KMS-11 (cell line): ENCODE measurements around the gene COL12A1.

Source experiments
- H2AFZ ChIP-seq: fragments of 200-600 bp; sonication (generic); 2 replicates; pipeline ENCODE4 v1.6.1; 2016; ENCODE audit warnings: antibody characterized with exemption, mixed run types, low read depth
- H3K27ac ChIP-seq: fragments of 200-600 bp; sonication (generic); 2 replicates; pipeline ENCODE4 v1.6.1; 2016; ENCODE audit warnings: mild to moderate bottlenecking, mixed run types
- H3K27me3 ChIP-seq: fragments of 200-600 bp; sonication (generic); 2 replicates; pipeline ENCODE4 v1.6.1; 2017; ENCODE audit warnings: mild to moderate bottlenecking, low read depth, mixed run types, moderate library complexity; ENCODE audit not compliant: insufficient read depth
- H3K36me3 ChIP-seq: fragments of 200-600 bp; sonication (generic); 2 replicates; pipeline ENCODE4 v1.6.1; 2017; ENCODE audit warnings: mild to moderate bottlenecking, mixed run types; ENCODE audit not compliant: insufficient read depth
- H3K4me1 ChIP-seq: fragments of 200-600 bp; sonication (generic); 2 replicates; pipeline ENCODE4 v1.6.1; 2016; ENCODE audit warnings: mild to moderate bottlenecking, low read depth, mixed run types; ENCODE audit not compliant: poor library complexity, severe bottlenecking
- H3K4me2 ChIP-seq: fragments of 200-600 bp; sonication (generic); 2 replicates; pipeline ENCODE4 v1.7.0; 2016; ENCODE audit warnings: mild to moderate bottlenecking, mixed run types
- H3K4me3 ChIP-seq: fragments of 200-600 bp; sonication (generic); IDR thresholded peaks from 2 replicates; pipeline ENCODE4 v1.6.1; 2017; ENCODE audit warnings: low read depth, low read length, mixed read lengths; ENCODE audit not compliant: insufficient read depth
- H3K79me2 ChIP-seq: fragments of 200-600 bp; sonication (generic); 2 replicates; pipeline ENCODE4 v1.6.1; 2016; ENCODE audit warnings: low read depth, mixed run types; ENCODE audit not compliant: insufficient read depth
- H3K9ac ChIP-seq: fragments of 200-600 bp; sonication (generic); 2 replicates; pipeline ENCODE4 v1.6.1; 2016; ENCODE audit warnings: mild to moderate bottlenecking, mixed run types
- H4K20me1 ChIP-seq: fragments of 200-600 bp; sonication (generic); 2 replicates; pipeline ENCODE4 v1.6.1; 2016; ENCODE audit warnings: mild to moderate bottlenecking, mixed run types; ENCODE audit not compliant: insufficient read depth
- TF ChIP-seq, protein P1 (sequence below): fragments of 200-600 bp; sonication (generic); conservative IDR thresholded peaks from 2 replicates; pipeline ENCODE4 v1.6.1; 2017; ENCODE audit warnings: low read depth, mild to moderate bottlenecking, antibody characterized with exemption, low read length, moderate library complexity, mixed read lengths

Gene COL12A1

DNA sequence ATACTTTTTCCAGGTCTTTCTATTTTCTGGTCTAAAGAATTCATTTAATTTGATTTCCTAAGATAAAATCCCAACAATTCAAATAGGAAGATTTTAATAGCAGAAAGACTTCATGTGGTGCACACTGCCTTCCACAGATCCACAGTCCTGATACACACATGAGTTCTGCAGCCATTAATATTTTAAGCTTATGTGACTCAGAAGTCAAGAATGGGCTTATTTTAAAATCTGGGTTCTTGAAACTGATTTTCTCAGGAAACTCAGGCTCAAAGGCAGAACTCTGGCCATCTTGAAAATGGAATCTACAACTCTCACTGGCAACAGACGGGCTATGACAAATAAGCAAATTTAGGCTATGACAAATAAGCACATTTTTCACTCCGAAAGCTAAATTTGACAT lies 88.2 kb downstream of the COL12A1 start:
- Histone ChIP-seq H2AFZ (no peak overlapping the region), H3K79me2 (no peaks in the 10 kb centered on the region), H3K9ac (no peak overlapping the region), H3K36me3 (no peaks in the 10 kb centered on the region), H3K4me1 (no peaks in the 10 kb centered on the region), H3K27ac (no peak overlapping the region), H3K4me3 (no peak overlapping the region), H3K4me2 (no peak overlapping the region), H3K27me3 (no peaks in the 10 kb centered on the region), H4K20me1 (no peaks in the 10 kb centered on the region)
- TF ChIP-seq, protein P1, sequence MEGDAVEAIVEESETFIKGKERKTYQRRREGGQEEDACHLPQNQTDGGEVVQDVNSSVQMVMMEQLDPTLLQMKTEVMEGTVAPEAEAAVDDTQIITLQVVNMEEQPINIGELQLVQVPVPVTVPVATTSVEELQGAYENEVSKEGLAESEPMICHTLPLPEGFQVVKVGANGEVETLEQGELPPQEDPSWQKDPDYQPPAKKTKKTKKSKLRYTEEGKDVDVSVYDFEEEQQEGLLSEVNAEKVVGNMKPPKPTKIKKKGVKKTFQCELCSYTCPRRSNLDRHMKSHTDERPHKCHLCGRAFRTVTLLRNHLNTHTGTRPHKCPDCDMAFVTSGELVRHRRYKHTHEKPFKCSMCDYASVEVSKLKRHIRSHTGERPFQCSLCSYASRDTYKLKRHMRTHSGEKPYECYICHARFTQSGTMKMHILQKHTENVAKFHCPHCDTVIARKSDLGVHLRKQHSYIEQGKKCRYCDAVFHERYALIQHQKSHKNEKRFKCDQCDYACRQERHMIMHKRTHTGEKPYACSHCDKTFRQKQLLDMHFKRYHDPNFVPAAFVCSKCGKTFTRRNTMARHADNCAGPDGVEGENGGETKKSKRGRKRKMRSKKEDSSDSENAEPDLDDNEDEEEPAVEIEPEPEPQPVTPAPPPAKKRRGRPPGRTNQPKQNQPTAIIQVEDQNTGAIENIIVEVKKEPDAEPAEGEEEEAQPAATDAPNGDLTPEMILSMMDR, result no peak

DNA sequence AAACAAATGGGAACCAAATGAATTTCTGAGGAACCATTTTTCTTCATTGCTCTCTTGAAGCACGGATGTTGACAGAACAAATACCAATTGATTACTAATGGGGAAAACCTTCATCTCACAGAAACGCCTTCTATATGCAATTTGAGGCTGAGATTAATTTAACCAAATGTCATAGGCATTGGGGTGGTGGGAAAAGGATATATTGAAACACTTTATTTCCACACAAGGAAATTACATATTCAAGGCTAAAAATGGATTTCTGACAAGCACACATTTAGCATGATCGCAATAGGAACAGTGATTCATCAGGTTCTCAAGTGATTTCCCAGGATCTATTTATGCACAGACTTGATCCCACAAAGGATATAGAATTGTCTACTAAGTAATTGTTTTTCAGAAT lies 88.9 kb downstream of the COL12A1 start:
- H3K4me1 ChIP-seq, result no peaks in the 10 kb centered on the region
- no peaks in the 10 kb centered on the region for H3K27me3 ChIP-seq
- TF ChIP-seq, protein P1, result no peak
- H3K9ac ChIP-seq, result no peak overlapping the region
- H3K4me3 ChIP-seq, result no peak overlapping the region
- H3K79me2 ChIP-seq, result no peaks in the 10 kb centered on the region
- no peak overlapping the region for H3K27ac ChIP-seq
- no peak overlapping the region for H3K4me2 ChIP-seq
- no peaks in the 10 kb centered on the region for H3K36me3 ChIP-seq
- no peaks in the 10 kb centered on the region for H4K20me1 ChIP-seq
- H2AFZ ChIP-seq, result no peak overlapping the region

DNA sequence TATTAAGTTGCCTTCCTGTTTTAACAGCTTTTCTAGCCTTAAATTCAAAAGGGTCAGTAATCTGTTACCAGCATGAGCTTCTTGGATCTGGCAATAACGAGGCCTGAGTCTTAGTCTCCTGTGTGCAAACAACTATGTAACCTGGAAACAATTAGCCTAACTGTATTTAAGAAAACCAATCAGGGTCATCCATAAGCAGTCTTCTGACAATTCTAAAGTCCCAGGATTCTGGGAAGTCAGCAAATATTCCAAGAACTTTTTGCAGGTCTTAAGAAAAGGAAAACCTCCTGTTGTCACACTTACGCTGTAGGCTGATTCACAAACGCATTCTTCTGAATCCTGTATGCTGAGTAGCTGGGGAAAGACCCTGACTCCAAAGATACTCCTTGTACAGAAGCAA lies 90.4 kb downstream of the COL12A1 start:
- Histone ChIP-seq H3K4me3 (no peak overlapping the region), H3K36me3 (no peaks in the 10 kb centered on the region), H3K9ac (no peak overlapping the region), H3K79me2 (no peaks in the 10 kb centered on the region), H3K4me2 (no peak overlapping the region), H3K4me1 (no peaks in the 10 kb centered on the region), H3K27me3 (no peaks in the 10 kb centered on the region), H2AFZ (no peak overlapping the region), H4K20me1 (no peaks in the 10 kb centered on the region), H3K27ac (no peak overlapping the region)
- TF ChIP-seq, protein P1, result no peak

DNA sequence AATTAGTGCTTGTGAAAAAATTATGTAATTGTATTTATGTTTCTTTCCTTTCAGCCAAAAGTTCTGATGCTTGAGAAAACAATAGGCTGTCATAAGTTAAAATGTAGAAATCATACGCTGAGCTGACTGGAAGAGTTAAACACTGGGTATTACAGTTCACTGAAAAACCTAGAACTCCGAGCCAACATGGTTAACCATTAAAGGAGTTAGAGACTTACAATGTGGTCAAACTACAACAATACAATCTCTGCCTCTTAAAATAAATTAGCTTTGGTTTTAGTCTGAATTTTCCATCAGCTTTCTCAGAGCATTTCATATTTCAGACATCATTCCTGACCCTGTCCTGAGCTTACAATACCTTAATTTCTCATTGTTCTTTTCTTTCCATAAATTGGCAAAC lies 91.0 kb downstream of the COL12A1 start:
- TF ChIP-seq, protein P1, result no peak
- no peaks in the 10 kb centered on the region for H3K79me2 ChIP-seq
- no peak overlapping the region for H3K4me3 ChIP-seq
- no peaks in the 10 kb centered on the region for H3K27me3 ChIP-seq
- H3K27ac ChIP-seq, result no peak overlapping the region
- H2AFZ ChIP-seq, result no peak overlapping the region
- no peaks in the 10 kb centered on the region for H4K20me1 ChIP-seq
- no peaks in the 10 kb centered on the region for H3K36me3 ChIP-seq
- H3K9ac ChIP-seq, result no peak overlapping the region
- no peak overlapping the region for H3K4me2 ChIP-seq
- no peaks in the 10 kb centered on the region for H3K4me1 ChIP-seq
